IMR-90 (cell line): ENCODE measurements around the gene UMODL1. TPM values are rescaled to one million over a fixed set of nuclear protein-coding genes. Genes with fewer than 3 reads are reported as not detected.

Experiments used
- ATAC-seq: fragments of 200-7000 bp; cut with Tn5 transposase; 2 replicates; pipeline ENCODE4 v1.9.1; 2020; ENCODE audit warnings: low read depth, mild to moderate bottlenecking, moderate library complexity
- BruUV-seq: library from RNA; stranded (reverse); fragments of 400-500 nt; replicated peaks from 2 replicates; lab custom pipeline; 2021; lab: Mats Ljungman, UMichigan
- CTCF ChIA-PET: fragments of 300-600 bp; formaldehyde crosslinking; extraction: SDS; loops from one replicate; lab custom pipeline; 2021; ENCODE audit warnings: antibody characterized with exemption; lab: Yijun Ruan, JAX
- POLR2A ChIA-PET: fragments of 300-600 bp; sonication (Branson Sonifier 250); formaldehyde crosslinking; loops from one replicate; lab custom pipeline; 2022; ENCODE audit warnings: antibody characterized with exemption; ENCODE audit not compliant: unreplicated experiment; lab: Charles Lee
- DNase-seq: peaks from one replicate; pipeline ENCODE4 v3.0.0; 2013
- H2AFZ ChIP-seq: replicated peaks from 2 replicates; pipeline ENCODE3; 2013; ENCODE audit warnings: low read length, mild to moderate bottlenecking; ENCODE audit not compliant: poor library complexity
- H2AK5ac ChIP-seq: 2 replicates; pipeline ENCODE4 v1.6.1; 2013; ENCODE audit warnings: low read depth, low read length, inconsistent platforms
- H2AK9ac ChIP-seq: replicated peaks from 2 replicates; pipeline ENCODE3; 2013; ENCODE audit warnings: mild to moderate bottlenecking, low read depth, low read length, moderate library complexity; ENCODE audit not compliant: poor library complexity
- H2BK120ac ChIP-seq: 2 replicates; pipeline ENCODE4 v1.6.1; 2013; ENCODE audit warnings: low read depth, low read length, inconsistent platforms
- H2BK15ac ChIP-seq: 3 replicates; pipeline ENCODE4 v1.6.1; 2013; ENCODE audit warnings: low read depth, low read length, inconsistent platforms
- H2BK20ac ChIP-seq: 2 replicates; pipeline ENCODE4 v1.6.1; 2013; ENCODE audit warnings: low read depth, mild to moderate bottlenecking, inconsistent platforms, low read length, moderate library complexity
- H2BK5ac ChIP-seq: 2 replicates; pipeline ENCODE4 v1.6.1; 2013; ENCODE audit warnings: mild to moderate bottlenecking, low read depth, low read length, inconsistent platforms; ENCODE audit not compliant: poor library complexity, severe bottlenecking
- H3K14ac ChIP-seq: replicated peaks from 2 replicates; pipeline ENCODE4 v1.6.1; 2013; ENCODE audit warnings: low read depth, low read length, inconsistent platforms
- H3K18ac ChIP-seq: 2 replicates; pipeline ENCODE4 v1.6.1; 2013; ENCODE audit warnings: low read depth, low read length, control low read depth
- H3K23ac ChIP-seq: 2 replicates; pipeline ENCODE4 v1.6.1; 2013; ENCODE audit warnings: low read depth, low read length, inconsistent platforms
- H3K27ac ChIP-seq: 2 replicates; pipeline ENCODE4 v1.5.1; 2013; ENCODE audit warnings: mild to moderate bottlenecking, control low read depth, low read length; ENCODE audit not compliant: insufficient read depth
- H3K27me3 ChIP-seq: 2 replicates; pipeline ENCODE4 v1.6.1; 2013; ENCODE audit warnings: low read length; ENCODE audit not compliant: control insufficient read depth, insufficient read depth
- H3K36me3 ChIP-seq: 2 replicates; pipeline ENCODE4 v1.6.1; 2013; ENCODE audit warnings: low read length, mixed read lengths; ENCODE audit not compliant: control insufficient read depth, insufficient read depth
- H3K4ac ChIP-seq: 2 replicates; pipeline ENCODE4 v1.6.1; 2013; ENCODE audit warnings: low read depth, low read length, inconsistent platforms
- H3K4me1 ChIP-seq: 2 replicates; pipeline ENCODE4 v1.6.1; 2013; ENCODE audit warnings: low read length, mixed read lengths; ENCODE audit not compliant: control insufficient read depth, insufficient read depth
- H3K4me2 ChIP-seq: 2 replicates; pipeline ENCODE4 v1.6.1; 2013; ENCODE audit warnings: low read depth, mild to moderate bottlenecking, control low read depth, low read length, moderate library complexity
- H3K4me3 ChIP-seq: 2 replicates; pipeline ENCODE4 v1.5.1; 2013; ENCODE audit warnings: low read depth, mild to moderate bottlenecking, control low read depth, low read length, moderate library complexity; ENCODE audit not compliant: insufficient read depth
- H3K56ac ChIP-seq: 2 replicates; pipeline ENCODE4 v1.6.1; 2013; ENCODE audit warnings: low read length, inconsistent platforms; ENCODE audit not compliant: insufficient read depth; ENCODE audit errors: extremely low read depth
- H3K79me1 ChIP-seq, 2 experiments: 2 replicates each; pipeline ENCODE4 v1.6.1; 2013; ENCODE audit warnings: low read length in 2 of 2, inconsistent platforms in 1 of 2, low read depth in 1 of 2
- H3K9ac ChIP-seq: 2 replicates; pipeline ENCODE4 v1.6.1; 2013; ENCODE audit warnings: low read depth, low read length, control low read depth
- H3K9me1 ChIP-seq: 2 replicates; pipeline ENCODE4 v1.6.1; 2013; ENCODE audit warnings: low read length, inconsistent platforms; ENCODE audit not compliant: insufficient read depth
- H3K9me3 ChIP-seq: 2 replicates; pipeline ENCODE4 v1.6.1; 2013; ENCODE audit warnings: low read length; ENCODE audit not compliant: control insufficient read depth, insufficient read depth
- H4K20me1 ChIP-seq: 2 replicates; pipeline ENCODE4 v1.6.1; 2013; ENCODE audit warnings: low read length, inconsistent platforms; ENCODE audit not compliant: insufficient read depth
- H4K5ac ChIP-seq: 2 replicates; pipeline ENCODE4 v1.6.1; 2013; ENCODE audit warnings: mild to moderate bottlenecking, low read depth, low read length, control low read depth
- H4K8ac ChIP-seq, 2 experiments: 2 replicates each; pipeline ENCODE4 v1.6.1; 2013; ENCODE audit warnings: low read depth in 2 of 2, low read length in 2 of 2, control low read depth in 1 of 2, inconsistent platforms in 1 of 2
- H4K91ac ChIP-seq: 2 replicates; pipeline ENCODE4 v1.6.1; 2013; ENCODE audit warnings: low read depth, low read length, inconsistent platforms; ENCODE audit not compliant: insufficient read depth
- BHLHE40 ChIP-seq: fragments of 150-350 bp; IDR thresholded peaks from 2 replicates; pipeline ENCODE4 v1.6.1; 2016; ENCODE audit warnings: mild to moderate bottlenecking, low read depth, low read length
- CEBPB ChIP-seq: IDR thresholded peaks from 2 replicates; pipeline ENCODE4 v1.6.1; 2012; ENCODE audit warnings: low read depth, low read length, improper control_type of control experiment
- CHD1 ChIP-seq: IDR thresholded peaks from 2 replicates; pipeline ENCODE4 v1.6.1; 2012; ENCODE audit warnings: low read depth, low read length, improper control_type of control experiment
- CTCF ChIP-seq: conservative IDR thresholded peaks from 2 replicates; pipeline ENCODE4 v1.5.1; 2012; ENCODE audit warnings: mild to moderate bottlenecking, low read depth, low read length, improper control_type of control experiment
- ELK1 ChIP-seq: fragments of 150-350 bp; IDR thresholded peaks from 2 replicates; pipeline ENCODE4 v1.6.1; 2016; ENCODE audit warnings: low read depth, mild to moderate bottlenecking, low read length, moderate library complexity, borderline replicate concordance
- FOS ChIP-seq: fragments of 150-350 bp; IDR thresholded peaks from 2 replicates; pipeline ENCODE4 v1.6.1; 2016; ENCODE audit warnings: low read depth, low read length
- MAFK ChIP-seq: IDR thresholded peaks from 2 replicates; pipeline ENCODE4 v1.6.1; 2012; ENCODE audit warnings: low read depth, low read length, improper control_type of control experiment
- MAZ ChIP-seq: IDR thresholded peaks from 2 replicates; pipeline ENCODE4 v1.6.1; 2012; ENCODE audit warnings: low read depth, mild to moderate bottlenecking, low read length, improper control_type of control experiment, moderate library complexity, borderline replicate concordance
- MXI1 ChIP-seq: IDR thresholded peaks from 2 replicates; pipeline ENCODE4 v1.6.1; 2012; ENCODE audit warnings: low read depth, mild to moderate bottlenecking, low read length, moderate library complexity, borderline replicate concordance
- NFE2L2 ChIP-seq: fragments of 150-350 bp; IDR thresholded peaks from 2 replicates; pipeline ENCODE4 v1.6.1; 2016; ENCODE audit warnings: low read depth, mild to moderate bottlenecking, low read length
- POLR2A ChIP-seq: IDR thresholded peaks from 2 replicates; pipeline ENCODE4 v1.6.1; 2012; ENCODE audit warnings: mild to moderate bottlenecking, low read depth, low read length
- RAD21 ChIP-seq: IDR thresholded peaks from 2 replicates; pipeline ENCODE4 v1.6.1; 2012; ENCODE audit warnings: low read length, improper control_type of control experiment
- RCOR1 ChIP-seq: IDR thresholded peaks from 2 replicates; pipeline ENCODE4 v1.6.1; 2012; ENCODE audit warnings: mild to moderate bottlenecking, low read length, improper control_type of control experiment; ENCODE audit not compliant: insufficient replicate concordance
- RFX5 ChIP-seq: IDR thresholded peaks from 2 replicates; pipeline ENCODE4 v1.8.0; 2012; ENCODE audit warnings: low read depth, mild to moderate bottlenecking, low read length, moderate library complexity
- SMC3 ChIP-seq: fragments of 150-350 bp; IDR thresholded peaks from 2 replicates; pipeline ENCODE4 v1.6.1; 2016; ENCODE audit warnings: low read depth, mild to moderate bottlenecking, antibody characterized with exemption, low read length, moderate library complexity
- USF2 ChIP-seq: fragments of 150-350 bp; IDR thresholded peaks from 2 replicates; pipeline ENCODE4 v1.6.1; 2017; ENCODE audit warnings: mild to moderate bottlenecking, antibody characterized with exemption, low read length, low read depth
- whole genome bisulfite sequencing, 2 experiments: methylation state at CpG; one replicate each; pipeline versions ENCODE4 v1.1.5 to v1.1.7; 2013; ENCODE audit warnings: missing lambda C conversion rate in 2 of 2; ENCODE audit not compliant: insufficient read length in 1 of 2; ENCODE audit errors: extremely low coverage in 2 of 2; 5-methylcytosine and 5-hydroxymethylcytosine counted together
- dilution Hi-C: fragments of 300-500 bp; cut with HindIII; formaldehyde crosslinking; loops from one replicate; pipeline ENCODE4 v1.14.3; 2018; ENCODE audit warnings: low sequenced_read_pairs; ENCODE audit not compliant: unreplicated experiment
- in situ Hi-C: fragments of 300-500 bp; cut with MboI; formaldehyde crosslinking; loops from 3 replicates; pipeline ENCODE4 v1.14.3; 2019; ENCODE audit warnings: low sequenced_read_pairs, inconsistent platforms, mixed read lengths
- intact Hi-C: fragments of 100-400 bp; cut with micrococcal nuclease; formaldehyde crosslinking; loops from 2 replicates; pipeline ENCODE4 v1.10.0; 2022
- polyA plus RNA-seq, 3 experiments: library from polyadenylated mRNA; depleted of rRNA; stranded (reverse); fragments of >200 nt; gene quantifications; 2 replicates each; pipeline ENCODE4 v1.2.3, GENCODE V29; 2012; ENCODE audit warnings: low replicate concordance in 1 of 3
- total RNA-seq: library from RNA; depleted of rRNA; stranded (reverse); fragments of >200 nt; gene quantifications from 2 replicates; pipeline ENCODE4 v1.2.3, GENCODE V29; 2012

UMODL1 gene
- total and polyA plus RNA-seq, 2 of the 4 experiments (the other 2 are of a cell fraction), result 0.02 TPM; not detected in 1

GRCh38 chr21:42142627-42143026, 71.5 kb downstream of the UMODL1 start:
- peaks cover 23% of the 10 kb centered on the region for H3K27me3 ChIP-seq
- H3K4me2 ChIP-seq, result no peak overlapping the region
- H3K9me1 ChIP-seq, result no peaks in the 10 kb centered on the region
- no peak overlapping the region for H2BK20ac ChIP-seq
- in situ Hi-C loops, result loop anchor here (10.0 kb wide), 1 partner anchor 432 kb away; no protein-coding TSS in a partner anchor
- TF ChIP-seq MAFK, result no peak
- no peak for TF ChIP-seq FOS
- no peak for TF ChIP-seq SMC3
- no peak for TF ChIP-seq BHLHE40
- TF ChIP-seq NFE2L2, result no peak
- no peak for TF ChIP-seq ELK1
- TF ChIP-seq CHD1, result no peak
- TF ChIP-seq USF2, result no peak
- TF ChIP-seq POLR2A, result no peak
- no peak for TF ChIP-seq RAD21
- TF ChIP-seq MXI1, result no peak
- TF ChIP-seq CTCF, result no peak
- TF ChIP-seq MAZ, result no peak
- TF ChIP-seq CEBPB, result no peak
- TF ChIP-seq RFX5, result no peak
- TF ChIP-seq RCOR1, result no peak
- intact Hi-C loops, result loop anchor here (10.0 kb wide), 2 partner anchors 432 to 672 kb away; no protein-coding TSS in a partner anchor
- H2BK120ac ChIP-seq, result no peak overlapping the region
- no peaks in the 10 kb centered on the region for H3K79me1 ChIP-seq
- H3K56ac ChIP-seq, result no peak overlapping the region
- no peaks in the 10 kb centered on the region for H3K36me3 ChIP-seq
- BruUV-seq, result no TSS peak
- DNase-seq, result no peak
- no peaks in the 10 kb centered on the region for H4K20me1 ChIP-seq
- CTCF ChIA-PET, result no interaction called here
- no peak for ATAC-seq
- no peak overlapping the region for H3K9ac ChIP-seq
- no peak overlapping the region for H2AFZ ChIP-seq
- H3K27ac ChIP-seq, result no peak overlapping the region
- no peak overlapping the region for H3K4me3 ChIP-seq
- no peak overlapping the region for H3K18ac ChIP-seq
- H3K4me1 ChIP-seq, result no peaks in the 10 kb centered on the region
- POLR2A ChIA-PET, result no interaction called here
- dilution Hi-C loops, result no loop called here
- no peak overlapping the region for H2BK15ac ChIP-seq
- no peak overlapping the region for H4K5ac ChIP-seq
- no peak overlapping the region for H4K8ac ChIP-seq
- WGBS, 2 experiments, result no CpG with 5 or more reads among the region's 7 CpGs
- H2BK5ac ChIP-seq, result no peak overlapping the region
- H3K9me3 ChIP-seq, result no peaks in the 10 kb centered on the region
- H4K91ac ChIP-seq, result no peak overlapping the region
- H3K14ac ChIP-seq, result no peak overlapping the region
- H3K4ac ChIP-seq, result no peak overlapping the region
- H3K23ac ChIP-seq, result no peak overlapping the region
- no peak overlapping the region for H2AK5ac ChIP-seq
- no peak overlapping the region for H2AK9ac ChIP-seq
